Renal pelvis (tissue), 12 donors: ENCODE results near the gene HS3ST3B1. TPM values are rescaled to one million over a fixed set of nuclear protein-coding genes. Genes with fewer than 3 reads are reported as not detected.

ENCODE experiments used
- DNase-seq: peaks from one replicate; pipeline ENCODE4 v3.0.0-alpha.2; 2013
- long read RNA-seq, 16 experiments: transcript quantifications; one replicate each; lab custom pipeline, GENCODE V29; 2026
- polyA plus RNA-seq, 3 donors: library from polyadenylated mRNA; unstranded; fragments of 120-200 nt; gene quantifications; one replicate each; pipeline ENCODE4 v1.2.1, GENCODE V29; 2013; ENCODE audit not compliant: insufficient read length in 3 of 3

Gene HS3ST3B1
- 10 to 100 TPM; 25.2 to 32.1 (median 27.7) TPM for polyA plus RNA-seq
- long read RNA-seq, donor 1, full-length matches to known transcripts, result 8 of 8 reads
- long read RNA-seq, donor 1, partial matches to known transcripts, result 0 of 8 reads
- long read RNA-seq, donor 1, other reads (novel, unspliced or antisense), result 0 of 8 reads
- long read RNA-seq, donor 2, full-length matches to known transcripts, result 7 of 7 reads
- long read RNA-seq, donor 2, partial matches to known transcripts, result 0 of 7 reads
- long read RNA-seq, donor 2, other reads (novel, unspliced or antisense), result 0 of 7 reads
- long read RNA-seq, donor 3, full-length matches to known transcripts, result 6 of 11 reads
- long read RNA-seq, donor 3, partial matches to known transcripts, result 5 of 11 reads
- long read RNA-seq, donor 3, other reads (novel, unspliced or antisense), result 0 of 11 reads
- long read RNA-seq, donor 4, full-length matches to known transcripts, result 7 of 7 reads
- long read RNA-seq, donor 4, partial matches to known transcripts, result 0 of 7 reads
- long read RNA-seq, donor 4, other reads (novel, unspliced or antisense), result 0 of 7 reads
- long read RNA-seq, donor 5, full-length matches to known transcripts, result 12 of 12 reads
- long read RNA-seq, donor 5, partial matches to known transcripts, result 0 of 12 reads
- long read RNA-seq, donor 5, other reads (novel, unspliced or antisense), result 0 of 12 reads
- long read RNA-seq, donor 6, full-length matches to known transcripts, result 7 of 7 reads
- long read RNA-seq, donor 6, partial matches to known transcripts, result 0 of 7 reads
- long read RNA-seq, donor 6, other reads (novel, unspliced or antisense), result 0 of 7 reads
- long read RNA-seq, donor 7, full-length matches to known transcripts, result 9 of 17 reads
- long read RNA-seq, donor 7, partial matches to known transcripts, result 8 of 17 reads
- long read RNA-seq, donor 7, other reads (novel, unspliced or antisense), result 0 of 17 reads
- long read RNA-seq, donor 8, full-length matches to known transcripts, result 1 of 1 reads
- long read RNA-seq, donor 8, partial matches to known transcripts, result 0 of 1 reads
- long read RNA-seq, donor 8, other reads (novel, unspliced or antisense), result 0 of 1 reads
- long read RNA-seq, donor 9, full-length matches to known transcripts, result 7 of 7 reads
- long read RNA-seq, donor 9, partial matches to known transcripts, result 0 of 7 reads
- long read RNA-seq, donor 9, other reads (novel, unspliced or antisense), result 0 of 7 reads
- long read RNA-seq, donor 10, full-length matches to known transcripts, result 8 of 8 reads
- long read RNA-seq, donor 10, partial matches to known transcripts, result 0 of 8 reads
- long read RNA-seq, donor 10, other reads (novel, unspliced or antisense), result 0 of 8 reads
- long read RNA-seq, donor 11, full-length matches to known transcripts, result 7 of 7 reads
- long read RNA-seq, donor 11, partial matches to known transcripts, result 0 of 7 reads
- long read RNA-seq, donor 11, other reads (novel, unspliced or antisense), result 0 of 7 reads
- long read RNA-seq, donor 12, full-length matches to known transcripts, result 11 of 11 reads
- long read RNA-seq, donor 12, partial matches to known transcripts, result 0 of 11 reads
- long read RNA-seq, donor 12, other reads (novel, unspliced or antisense), result 0 of 11 reads
- long read RNA-seq, donor 13, full-length matches to known transcripts, result 8 of 8 reads
- long read RNA-seq, donor 13, partial matches to known transcripts, result 0 of 8 reads
- long read RNA-seq, donor 13, other reads (novel, unspliced or antisense), result 0 of 8 reads
- long read RNA-seq, donor 14, result 0 reads
- long read RNA-seq, donor 15, result 0 reads
- long read RNA-seq, donor 16, full-length matches to known transcripts, result 11 of 11 reads
- long read RNA-seq, donor 16, partial matches to known transcripts, result 0 of 11 reads
- long read RNA-seq, donor 16, other reads (novel, unspliced or antisense), result 0 of 11 reads

- peak; percentile 99 for DNase-seq
Measured at GRCh38 chr17:14300575-14301278, at the start of gene HS3ST3B1. HS3ST3B1 (plus strand) TSS chr17:14301081; CDS start chr17:14301519, 438 bp downstream.

- DNase-seq, result no peak
Measured at GRCh38 chr17:14261406-14261805, 39.5 kb upstream of the HS3ST3B1 start.

GRCh38 chr17:14268264-14268663 is 32.6 kb upstream of the HS3ST3B1 start:
- DNase-seq, result no peak

- no peak for DNase-seq
Measured at GRCh38 chr17:14269473-14269872, 31.4 kb upstream of the HS3ST3B1 start.

- DNase-seq, result no peak
Measured at GRCh38 chr17:14270508-14270907, 30.4 kb upstream of the HS3ST3B1 start.

GRCh38 chr17:14276535-14277250 is 24.2 kb upstream of the HS3ST3B1 start:
- no peak for DNase-seq

- DNase-seq, result no peak
Measured at GRCh38 chr17:14281530-14281929, 19.4 kb upstream of the HS3ST3B1 start.

- no peak for DNase-seq
Measured at GRCh38 chr17:14282726-14283125, 18.2 kb upstream of the HS3ST3B1 start.

- DNase-seq, result no peak
Measured at GRCh38 chr17:14289162-14289561, 11.7 kb upstream of the HS3ST3B1 start.

- no peak for DNase-seq
Measured at GRCh38 chr17:14294876-14295275, 6.0 kb upstream of the HS3ST3B1 start.

- no peak for DNase-seq
Measured at GRCh38 chr17:14295676-14296075, 5.2 kb upstream of the HS3ST3B1 start.

GRCh38 chr17:14296166-14296910 is 4.5 kb upstream of the HS3ST3B1 start:
- no peak for DNase-seq

GRCh38 chr17:14297161-14297851 is 3.6 kb upstream of the HS3ST3B1 start:
- DNase-seq, result no peak

- DNase-seq, result no peak
Measured at GRCh38 chr17:14298221-14298946, 2.5 kb upstream of the HS3ST3B1 start.

- no peak for DNase-seq
Measured at GRCh38 chr17:14298947-14299279, 2.0 kb upstream of the HS3ST3B1 start.

GRCh38 chr17:14299280-14300141 is 1.4 kb upstream of the HS3ST3B1 start:
- no peak for DNase-seq
